Breast epithelium (tissue), 4 donors: ENCODE data around the gene ANKRD13D. TPM values are rescaled to one million over a fixed set of nuclear protein-coding genes. Genes with fewer than 3 reads are reported as not detected.
A peak's percentile ranks its signal among the peaks of the same experiment; 100 is the strongest.

ENCODE experiments used
- DNase-seq, 2 donors: peaks; one replicate each; pipeline ENCODE4 v3.0.0-alpha.2; 2019; ENCODE audit warnings: low spot score in 2 of 2
- H3K27ac ChIP-seq, 2 donors: fragments of 200-600 bp; sonication (generic) in 1 of 2; one replicate each; pipeline ENCODE4 v1.5.1; 2016 to 2019; ENCODE audit warnings: mild to moderate bottlenecking in 1 of 2
- H3K27me3 ChIP-seq, 2 donors: fragments of 200-600 bp; sonication (generic) in 1 of 2; one replicate each; pipeline versions ENCODE4 v1.5.1 to v1.6.0; 2017 to 2019; ENCODE audit warnings: control low read depth in 1 of 2, mild to moderate bottlenecking in 1 of 2
- H3K36me3 ChIP-seq: fragments of 200-600 bp; one replicate; pipeline ENCODE4 v1.5.1; 2019
- H3K4me1 ChIP-seq, 2 donors: fragments of 200-600 bp; sonication (generic); one replicate each; pipeline ENCODE4 v1.5.1; 2016 to 2019; ENCODE audit warnings: control low read depth in 1 of 2
- H3K4me3 ChIP-seq, 3 donors: fragments of 200-600 bp; sonication (generic); 1 replicate in 2 of 3; 2 replicates in 1 of 3; pipeline ENCODE4 v1.5.1; 2016 to 2019; ENCODE audit warnings: mild to moderate bottlenecking in 3 of 3, moderate library complexity in 2 of 3
- H3K9me3 ChIP-seq, 2 donors: fragments of 200-600 bp; sonication (generic) in 1 of 2; one replicate each; pipeline ENCODE4 v1.5.1; 2016 to 2019; ENCODE audit warnings: control low read depth in 1 of 2
- CTCF ChIP-seq, 3 donors: fragments of 450-650 bp; IDR thresholded peaks; one replicate each; pipeline ENCODE4 v1.5.1; 2016 to 2017; ENCODE audit warnings: antibody characterized with exemption in 3 of 3, mild to moderate bottlenecking in 3 of 3, moderate library complexity in 3 of 3
- POLR2A ChIP-seq: fragments of 450-650 bp; IDR thresholded peaks from one replicate; pipeline ENCODE4 v1.6.1; 2016; ENCODE audit warnings: antibody characterized with exemption, mild to moderate bottlenecking, moderate library complexity
- POLR2AphosphoS5 ChIP-seq, 3 donors: sonication (generic); formaldehyde crosslinking; IDR thresholded peaks; one replicate each; pipeline ENCODE4 v1.6.1; 2017; ENCODE audit warnings: antibody characterized with exemption in 3 of 3
- intact Hi-C: fragments of 100-400 bp; cut with DNase I; formaldehyde crosslinking; loops from one replicate; pipeline ENCODE4 v1.15.1; 2023; ENCODE audit warnings: low total_unique reads
- total RNA-seq, 3 donors: library from RNA; depleted of rRNA; stranded (reverse); fragments of >200 nt; gene quantifications; one replicate each; pipeline ENCODE4 v1.1.0, GENCODE V29; 2016

ANKRD13D gene
- total RNA-seq, 3 donors from 2014 or later, result 23.7 to 51.8 (median 40.7) TPM

- peak; percentile 73 to 81 for DNase-seq
Observed at GRCh38 chr11:67262731-67263675, 26.1 kb upstream of the ANKRD13D start.

GRCh38 chr11:67264260-67264659 is 24.8 kb upstream of the ANKRD13D start:
- Histone ChIP-seq H3K4me3 (no peak overlapping the region), H3K4me1 (peaks cover 7 to 33% of the 10 kb centered on the region in 2 donors), H3K27ac (no peak overlapping the region), H3K9me3 (no peaks in the 10 kb centered on the region), H3K36me3 (no peaks in the 10 kb centered on the region), H3K27me3 (no peaks in the 10 kb centered on the region)
- TF ChIP-seq POLR2A, result no peak
- no peak for TF ChIP-seq CTCF (IDR thresholded peaks at IDR 0.05)
- no peak for TF ChIP-seq POLR2AphosphoS5 (IDR thresholded peaks at IDR 0.05)
- intact Hi-C loops, result no loop called here
- no peak for DNase-seq

More at GRCh38 chr11:67262731-67263675, 26.1 kb upstream of the ANKRD13D start:
- no peaks in the 10 kb centered on the region for H3K9me3 ChIP-seq
- intact Hi-C loops, result loop anchor here (1.0 kb wide), 1 partner anchor 51 kb away; no protein-coding TSS in a partner anchor
- H3K4me3 ChIP-seq, result peak overlapping the region in 1 of 3 donors; percentile 16
- no peaks in the 10 kb centered on the region for H3K36me3 ChIP-seq
- TF ChIP-seq POLR2A, result no peak
- peak; percentile 39 to 60 (median 39) for TF ChIP-seq POLR2AphosphoS5 (IDR thresholded peaks at IDR 0.05)
- peak; percentile 27 to 85 (median 74) for TF ChIP-seq CTCF (IDR thresholded peaks at IDR 0.05)
- peak overlapping the region; percentile 33 to 73 for H3K27ac ChIP-seq
- peaks cover 3 to 25% of the 10 kb centered on the region in 2 donors for H3K4me1 ChIP-seq
- H3K27me3 ChIP-seq, result no peaks in the 10 kb centered on the region

GRCh38 chr11:67264877-67265632 is 24.0 kb upstream of the ANKRD13D start:
- peaks cover 7 to 41% of the 10 kb centered on the region in 2 donors for H3K4me1 ChIP-seq
- peak overlapping the region; percentile 83 to 92 for H3K27ac ChIP-seq
- TF ChIP-seq CTCF (IDR thresholded peaks at IDR 0.05) (no peak), POLR2AphosphoS5 (IDR thresholded peaks at IDR 0.05) (no peak), POLR2A (no peak)
- H3K4me3 ChIP-seq, result no peak overlapping the region
- no peaks in the 10 kb centered on the region for H3K36me3 ChIP-seq
- H3K27me3 ChIP-seq, result no peaks in the 10 kb centered on the region
- no peaks in the 10 kb centered on the region for H3K9me3 ChIP-seq
- intact Hi-C loops, result no loop called here
- DNase-seq, result no peak

GRCh38 chr11:67265633-67266448 is 23.3 kb upstream of the ANKRD13D start:
- intact Hi-C loops, result no loop called here
- H3K36me3 ChIP-seq, result no peaks in the 10 kb centered on the region
- peak in 1 of 2 donors; percentile 82 for DNase-seq
- H3K27me3 ChIP-seq, result no peaks in the 10 kb centered on the region
- H3K27ac ChIP-seq, result peak overlapping the region; percentile 83 to 92
- no peaks in the 10 kb centered on the region for H3K9me3 ChIP-seq
- H3K4me1 ChIP-seq, result peaks cover 11 to 49% of the 10 kb centered on the region in 2 donors
- peak overlapping the region in 2 of 3 donors; percentile 35 to 99 for H3K4me3 ChIP-seq
- TF ChIP-seq CTCF (IDR thresholded peaks at IDR 0.05), result peak; percentile 47 to 88 (median 64)
- TF ChIP-seq POLR2A, result no peak
- TF ChIP-seq POLR2AphosphoS5 (IDR thresholded peaks at IDR 0.05), result peak in 1 of 3 donors; percentile 46
